ENCODE measurements around the gene STN1. TPM values are rescaled to one million over a fixed set of nuclear protein-coding genes. Genes with fewer than 3 reads are reported as not detected.

STN1 gene
- total RNA-seq, 2 experiments from 2014 or later = 53.7 to 58.5 TPM

- POLR2A ChIA-PET = interaction anchor here (0.7 kb wide), 1 partner anchor 164 kb away, joined by 3 read pairs; no protein-coding TSS in a partner anchor
- H3K4me3 Mint-ChIP-seq = no peak overlapping the region
- no peaks in the 10 kb centered on the region for H3K4me1 Mint-ChIP-seq
- peaks cover 5% of the 10 kb centered on the region for H3K36me3 Mint-ChIP-seq
- no peak for DNase-seq
- no peak for ATAC-seq (ENCODE audit: low read depth)
- no peak overlapping the region for H3K27ac Mint-ChIP-seq
- peaks cover 20% of the 10 kb centered on the region for H3K9me3 Mint-ChIP-seq
- H3K27me3 Mint-ChIP-seq = peaks cover 23% of the 10 kb centered on the region
These were observed 56.5 kb downstream of the STN1 start for GRCh38 chr10:103861505-103861904.

GRCh38 chr10:103859161-103860086 is 58.6 kb downstream of the STN1 start:
- POLR2A ChIA-PET = no interaction called here
- H3K36me3 Mint-ChIP-seq = peaks cover 5% of the 10 kb centered on the region
- peaks cover 6% of the 10 kb centered on the region for H3K9me3 Mint-ChIP-seq
- peaks cover 3% of the 10 kb centered on the region for H3K4me1 Mint-ChIP-seq
- no peak overlapping the region for H3K27ac Mint-ChIP-seq
- H3K4me3 Mint-ChIP-seq = no peak overlapping the region
- H3K27me3 Mint-ChIP-seq = peaks cover 34% of the 10 kb centered on the region
- ATAC-seq (ENCODE audit: low read depth) (peak; percentile 67), DNase-seq (no peak)

DNA sequence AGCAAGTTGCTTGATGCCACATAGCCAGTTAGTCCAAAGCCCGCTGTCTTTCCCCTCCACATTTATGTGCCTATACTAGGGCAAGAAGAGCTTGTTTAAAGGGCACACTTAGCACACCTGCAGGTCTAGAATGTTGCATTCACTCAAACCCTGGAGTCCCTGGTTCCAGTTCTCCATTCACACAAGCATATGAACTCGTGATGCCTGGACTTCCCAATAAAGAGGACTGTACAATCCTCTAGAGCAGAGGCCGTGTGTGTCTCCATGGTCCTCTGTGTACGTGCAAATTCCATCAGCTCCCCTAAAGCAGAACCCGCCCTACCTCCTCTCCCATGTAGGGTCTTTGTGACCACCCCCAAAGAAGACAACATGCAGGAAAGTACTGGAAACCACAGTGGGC is 59.6 kb downstream of the STN1 start:
- Mint-ChIP-seq H3K36me3 (no peaks in the 10 kb centered on the region), H3K27me3 (peaks cover 45% of the 10 kb centered on the region), H3K9me3 (no peaks in the 10 kb centered on the region), H3K4me3 (no peak overlapping the region), H3K27ac (no peak overlapping the region), H3K4me1 (peaks cover 7% of the 10 kb centered on the region)
- POLR2A ChIA-PET = no interaction called here
- DNase-seq (no peak), ATAC-seq (ENCODE audit: low read depth) (no peak)

- no peak overlapping the region for H3K27ac Mint-ChIP-seq
- POLR2A ChIA-PET = no interaction called here
- H3K4me3 Mint-ChIP-seq = no peak overlapping the region
- H3K4me1 Mint-ChIP-seq = peaks cover 7% of the 10 kb centered on the region
- H3K9me3 Mint-ChIP-seq = no peaks in the 10 kb centered on the region
- DNase-seq (no peak), ATAC-seq (ENCODE audit: low read depth) (no peak)
- peaks cover 52% of the 10 kb centered on the region for H3K27me3 Mint-ChIP-seq
- H3K36me3 Mint-ChIP-seq = no peaks in the 10 kb centered on the region
These were observed 61.2 kb downstream of the STN1 start for GRCh38 chr10:103856797-103857170.

DNA sequence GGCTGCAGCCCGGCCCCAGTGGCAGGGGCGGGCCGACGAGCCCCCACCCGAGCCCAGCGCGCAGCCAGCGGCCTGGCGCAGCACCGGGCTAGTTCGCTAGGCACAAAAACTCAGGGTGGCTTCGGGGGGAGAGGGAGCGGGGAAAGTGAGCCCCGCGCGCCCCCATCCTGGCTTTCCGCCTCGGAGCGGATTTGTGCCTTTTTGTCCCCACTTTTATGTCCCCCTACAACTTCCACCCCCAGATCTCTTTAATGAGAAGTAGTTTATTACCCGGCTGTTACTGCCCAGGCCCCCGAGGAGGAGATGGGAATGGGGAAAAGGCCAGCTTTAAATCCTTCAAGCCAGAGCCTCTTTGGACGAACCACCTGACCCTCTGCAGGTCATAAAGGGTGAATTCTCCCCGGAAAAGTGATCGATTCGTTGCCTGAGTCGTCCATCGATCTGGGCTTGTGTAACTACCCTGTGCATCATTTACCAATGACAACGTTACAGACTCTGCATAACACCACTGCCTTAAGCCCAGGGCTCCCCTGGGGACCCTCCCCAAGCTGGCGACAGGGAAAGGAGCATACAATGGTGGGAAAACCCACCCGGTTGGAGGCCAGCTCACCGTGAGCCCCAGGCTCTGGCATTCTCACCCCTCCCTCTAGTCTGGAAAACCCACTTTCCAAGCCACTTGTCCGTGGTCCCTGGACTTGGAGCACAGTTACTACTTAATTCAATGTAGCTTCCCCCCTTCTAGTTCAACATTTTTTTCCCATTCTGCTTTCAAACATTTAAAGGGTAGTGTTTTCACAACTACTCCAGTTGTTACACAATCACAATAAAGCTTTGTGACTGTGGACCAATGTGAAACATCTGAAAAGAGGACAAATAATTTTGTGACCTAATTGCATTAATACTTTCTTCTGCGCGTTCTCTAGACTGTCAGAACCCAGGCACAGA is 61.9 kb downstream of the STN1 start:
- Mint-ChIP-seq H3K4me3 (peak overlapping the region; percentile 29), H3K9me3 (no peaks in the 10 kb centered on the region), H3K27me3 (peaks cover 52% of the 10 kb centered on the region), H3K27ac (no peak overlapping the region), H3K4me1 (peaks cover 7% of the 10 kb centered on the region), H3K36me3 (no peaks in the 10 kb centered on the region)
- ATAC-seq (ENCODE audit: low read depth) = no peak
- POLR2A ChIA-PET = no interaction called here
- no peak for DNase-seq

DNA sequence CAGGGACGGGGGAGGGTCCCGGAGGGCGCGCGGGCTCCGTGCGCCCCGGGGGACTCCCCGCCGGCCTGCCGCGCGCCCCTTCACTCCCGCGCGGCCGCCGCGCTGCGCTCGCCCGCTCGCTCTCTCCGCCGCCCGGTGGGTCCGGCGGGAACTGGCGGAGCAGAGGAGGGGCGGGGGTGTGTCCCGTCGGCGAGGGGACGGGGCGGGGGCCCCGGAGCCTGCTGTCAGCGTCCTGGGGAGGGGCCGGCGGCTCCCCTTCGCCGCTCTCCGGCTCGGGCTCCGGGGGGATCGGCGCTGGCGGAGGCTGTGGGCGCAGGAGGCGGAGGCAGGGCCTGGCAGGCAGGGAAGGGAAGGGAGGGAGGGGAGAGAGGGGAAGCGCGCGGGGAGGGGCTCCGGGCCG is 62.6 kb downstream of the STN1 start, which contains the start of gene SH3PXD2A:
TSS of gene SH3PXD2A (minus strand) at position 153 of the 400 bp plus-strand sequence. CDS start 310 bp downstream, outside the sequence.
- Mint-ChIP-seq H3K4me3 (peak within 1 kb of the TSS; percentile 72), H3K27ac (no peak within 1 kb of the TSS), H3K9me3 (no peaks in the 10 kb centered on the region), H3K27me3 (peaks cover 50% of the 10 kb centered on the region), H3K36me3 (no peaks in the 10 kb centered on the region), H3K4me1 (peaks cover 7% of the 10 kb centered on the region)
- peak; percentile 53 for DNase-seq
- POLR2A ChIA-PET = no interaction called here
- peak; percentile 40 for ATAC-seq (ENCODE audit: low read depth)

DNA sequence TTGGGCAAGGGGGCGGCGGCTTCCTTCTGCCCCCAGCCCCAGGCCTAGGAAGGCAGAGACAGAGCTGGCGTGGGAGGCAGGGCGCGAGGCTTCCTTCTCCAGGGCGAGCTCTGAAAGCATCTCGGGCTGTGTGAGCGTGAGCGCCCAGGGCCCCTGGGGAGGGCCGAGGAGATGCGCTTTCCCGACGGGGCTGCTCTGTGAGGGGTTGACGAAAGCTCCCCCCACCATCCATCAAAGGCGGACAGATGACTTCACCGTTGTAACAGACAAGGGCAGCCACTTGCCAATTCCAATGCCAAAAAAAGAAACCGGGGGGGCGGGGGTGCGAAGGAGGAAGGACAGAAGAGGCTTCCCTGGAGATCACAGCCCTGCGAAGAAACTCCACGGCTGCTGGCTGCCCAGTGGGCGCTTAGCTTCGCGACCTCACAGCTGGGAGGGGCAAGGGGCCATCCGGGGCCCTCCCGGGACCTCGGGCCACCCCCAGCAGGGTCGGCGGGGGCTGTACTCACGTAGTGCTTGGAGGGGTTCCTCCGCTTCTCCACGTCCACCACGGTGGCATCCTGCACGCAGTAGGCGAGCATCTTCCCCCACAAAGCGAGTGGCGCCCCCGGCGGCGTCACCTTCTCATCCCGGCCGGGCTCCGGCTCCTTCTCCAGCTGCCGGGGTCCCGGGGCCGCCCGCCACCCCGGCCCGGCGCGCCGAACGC is 63.1 kb downstream of the STN1 start:
- Mint-ChIP-seq H3K4me1 (peaks cover 7% of the 10 kb centered on the region), H3K9me3 (no peaks in the 10 kb centered on the region), H3K27me3 (peaks cover 55% of the 10 kb centered on the region), H3K27ac (no peak overlapping the region), H3K36me3 (no peaks in the 10 kb centered on the region), H3K4me3 (peak overlapping the region; percentile 72)
- POLR2A ChIA-PET = no interaction called here
- DNase-seq (peak; percentile 48), ATAC-seq (ENCODE audit: low read depth) (peak; percentile 40)

DNA sequence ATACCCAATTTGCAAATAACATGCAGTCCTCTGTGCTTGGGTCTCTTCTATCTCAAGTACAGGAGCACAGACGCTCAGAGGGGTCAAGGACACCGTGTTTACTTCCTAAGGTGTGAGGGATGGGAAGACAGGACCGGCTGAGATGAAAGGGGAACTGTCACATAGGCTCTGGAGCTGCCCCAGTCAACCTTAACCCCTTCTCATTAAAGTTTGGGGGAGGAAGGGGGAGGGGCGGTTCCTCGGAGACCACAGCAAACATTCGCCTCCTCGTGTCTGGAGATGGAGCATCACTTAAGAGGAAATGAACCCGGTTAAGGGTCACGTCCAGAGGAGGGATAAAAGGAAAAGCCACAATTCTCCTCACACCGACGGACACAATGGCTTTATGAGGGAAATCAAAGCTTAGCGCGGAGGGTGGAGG is 63.7 kb downstream of the STN1 start:
- no peak overlapping the region for H3K27ac Mint-ChIP-seq

GRCh38 chr10:103853428-103854264 is 64.3 kb downstream of the STN1 start:
- Mint-ChIP-seq H3K4me1 (peaks cover 7% of the 10 kb centered on the region), H3K27ac (no peak overlapping the region), H3K27me3 (peaks cover 57% of the 10 kb centered on the region), H3K4me3 (no peak overlapping the region), H3K9me3 (no peaks in the 10 kb centered on the region), H3K36me3 (no peaks in the 10 kb centered on the region)
- POLR2A ChIA-PET = no interaction called here
- no peak for DNase-seq
- no peak for ATAC-seq (ENCODE audit: low read depth)

More for the DNA sequence above, 63.7 kb downstream of the STN1 start:
- Mint-ChIP-seq H3K4me3 (peak overlapping the region; percentile 72), H3K9me3 (no peaks in the 10 kb centered on the region), H3K36me3 (no peaks in the 10 kb centered on the region), H3K4me1 (peaks cover 7% of the 10 kb centered on the region), H3K27me3 (peaks cover 56% of the 10 kb centered on the region)
- ATAC-seq (ENCODE audit: low read depth) (no peak), DNase-seq (no peak)
- POLR2A ChIA-PET = no interaction called here

- DNase-seq (no peak), ATAC-seq (ENCODE audit: low read depth) (no peak)
- Mint-ChIP-seq H3K27ac (no peak overlapping the region), H3K36me3 (no peaks in the 10 kb centered on the region), H3K4me3 (no peak overlapping the region), H3K9me3 (no peaks in the 10 kb centered on the region), H3K4me1 (peaks cover 10% of the 10 kb centered on the region), H3K27me3 (peaks cover 58% of the 10 kb centered on the region)
- POLR2A ChIA-PET = no interaction called here
These were observed 65.1 kb downstream of the STN1 start for GRCh38 chr10:103852856-103853255.

DNA sequence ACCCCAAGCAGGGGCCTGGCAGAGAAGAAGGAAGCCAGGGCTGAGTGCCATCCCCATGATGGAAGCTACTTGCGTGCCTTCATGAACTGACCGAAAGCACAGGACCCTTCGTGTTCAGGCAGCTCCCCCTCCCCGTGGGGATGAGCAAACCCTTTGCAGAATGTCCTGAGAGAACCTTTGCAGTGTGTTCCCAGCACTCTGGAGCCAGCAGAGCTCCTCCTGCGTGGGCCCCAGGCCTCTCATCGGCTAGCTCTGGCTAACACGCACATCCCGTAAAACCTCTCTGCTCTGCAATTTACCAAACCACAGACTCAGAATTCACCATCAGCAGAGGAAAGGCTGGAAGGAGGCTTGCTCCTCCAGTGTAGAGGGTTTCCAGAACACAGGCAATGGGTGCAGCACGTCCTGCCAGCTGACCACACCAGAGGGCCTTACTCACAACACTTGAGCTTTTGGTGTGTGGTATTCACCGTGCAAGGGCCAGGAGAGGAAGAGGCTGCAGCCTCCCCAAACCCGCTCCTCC is 65.7 kb downstream of the STN1 start:
- no peak overlapping the region for H3K4me3 Mint-ChIP-seq
- ATAC-seq (ENCODE audit: low read depth) (no peak), DNase-seq (no peak)
- peaks cover 10% of the 10 kb centered on the region for H3K4me1 Mint-ChIP-seq
- peaks cover 52% of the 10 kb centered on the region for H3K27me3 Mint-ChIP-seq
- H3K36me3 Mint-ChIP-seq = no peaks in the 10 kb centered on the region
- POLR2A ChIA-PET = no interaction called here
- no peak overlapping the region for H3K27ac Mint-ChIP-seq
- H3K9me3 Mint-ChIP-seq = no peaks in the 10 kb centered on the region

DNA sequence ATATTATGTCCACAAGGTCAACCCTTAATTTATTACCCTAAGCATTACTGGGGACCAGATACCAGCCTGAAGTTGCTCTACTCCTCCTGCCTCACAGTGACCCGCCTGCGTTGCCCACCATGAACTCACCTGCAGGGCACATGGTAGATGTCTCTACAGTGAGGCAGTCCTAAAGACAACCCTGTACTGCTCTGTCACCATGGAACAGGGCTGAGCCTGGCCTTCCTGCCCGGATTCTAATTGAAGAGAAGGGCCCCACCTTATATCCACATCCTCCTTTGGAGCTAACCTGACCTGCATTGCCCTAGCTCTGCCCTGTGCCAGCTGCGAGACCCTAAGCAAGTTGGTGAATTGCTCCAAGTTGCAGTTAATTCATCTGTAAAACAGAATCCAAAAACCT is 66.7 kb downstream of the STN1 start:
- no peak overlapping the region for H3K4me3 Mint-ChIP-seq
- H3K27me3 Mint-ChIP-seq = peaks cover 42% of the 10 kb centered on the region
- POLR2A ChIA-PET = no interaction called here

More for the DNA sequence above, 66.7 kb downstream of the STN1 start:
- Mint-ChIP-seq H3K36me3 (no peaks in the 10 kb centered on the region), H3K27ac (no peak overlapping the region), H3K9me3 (no peaks in the 10 kb centered on the region), H3K4me1 (peaks cover 14% of the 10 kb centered on the region)
- no peak for DNase-seq
- no peak for ATAC-seq (ENCODE audit: low read depth)

Measured in activated naive CD8-positive, alpha-beta T cell treated with anti-CD3 and anti-CD28 coated beads, Interleukin-2, amount 10 ng/mL, durations not matched to agents 7 days and 5 days (primary cell).